HG02798 (cell line): ENCODE measurements around the gene OR5J2.
"Not testable (repeated sequence)": the region's sequence is repeated elsewhere in the genome, so short reads cannot be mapped to it uniquely, and the experiment has no call there.

ENCODE experiments used
- ATAC-seq: cut with Tn5 transposase; IDR thresholded peaks from one replicate; pipeline ENCODE4 v1.9.1; 2021; ENCODE audit warnings: mild to moderate bottlenecking; ENCODE audit not compliant: unreplicated experiment, poor library complexity

The OR5J2 gene

DNA sequence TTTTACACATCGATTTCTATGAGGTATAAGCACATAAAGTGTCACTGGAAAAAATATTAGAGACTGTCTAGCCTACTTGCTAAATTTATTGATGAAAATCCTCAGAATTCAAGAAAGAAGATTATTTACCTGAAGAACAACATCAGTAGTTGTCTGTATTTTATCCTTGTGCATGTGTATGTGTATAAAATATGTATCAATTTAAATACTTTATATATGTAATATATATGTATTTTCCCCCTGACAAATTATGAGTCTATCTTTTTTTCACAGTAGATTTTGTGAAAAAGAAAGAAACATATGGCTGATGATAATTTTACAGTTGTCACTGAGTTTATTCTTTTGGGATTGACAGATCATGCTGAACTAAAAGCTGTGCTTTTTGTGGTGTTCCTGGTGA, at the start of gene OR5J2:
OR5J2 (plus strand) TSS at position 301 of the 400 bp plus-strand sequence; CDS start at position 301, 0 bp downstream.
- ATAC-seq = no peak

DNA sequence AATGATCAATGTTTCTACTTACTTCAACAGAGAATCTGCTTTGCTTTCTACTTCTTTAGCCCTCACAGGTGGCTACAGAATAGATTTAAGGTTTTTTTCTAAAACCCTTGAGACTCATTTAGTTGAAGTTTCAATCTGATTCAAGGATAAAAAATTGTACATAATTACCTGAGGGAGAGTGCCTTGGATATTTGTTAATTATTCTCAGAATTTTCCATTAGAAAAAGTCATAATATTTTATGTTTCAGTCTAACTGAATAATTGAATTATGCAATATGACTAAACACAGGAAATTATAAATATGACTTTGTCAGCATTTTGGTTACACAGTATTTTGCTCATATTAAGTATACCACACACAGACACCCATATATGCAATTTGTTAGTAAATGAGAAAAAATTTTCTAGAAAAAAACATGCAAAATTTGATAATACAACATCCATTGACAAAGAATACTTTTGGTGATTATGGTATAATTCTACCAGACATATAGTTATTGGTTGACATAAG, 36.2 kb upstream of the OR5J2 start, which contains the start of gene OR8J3:
OR8J3 (minus strand) TSS at position 51 of the 511 bp plus-strand sequence. CDS start 2,483 bp downstream, outside the sequence.
- no peak for ATAC-seq

DNA sequence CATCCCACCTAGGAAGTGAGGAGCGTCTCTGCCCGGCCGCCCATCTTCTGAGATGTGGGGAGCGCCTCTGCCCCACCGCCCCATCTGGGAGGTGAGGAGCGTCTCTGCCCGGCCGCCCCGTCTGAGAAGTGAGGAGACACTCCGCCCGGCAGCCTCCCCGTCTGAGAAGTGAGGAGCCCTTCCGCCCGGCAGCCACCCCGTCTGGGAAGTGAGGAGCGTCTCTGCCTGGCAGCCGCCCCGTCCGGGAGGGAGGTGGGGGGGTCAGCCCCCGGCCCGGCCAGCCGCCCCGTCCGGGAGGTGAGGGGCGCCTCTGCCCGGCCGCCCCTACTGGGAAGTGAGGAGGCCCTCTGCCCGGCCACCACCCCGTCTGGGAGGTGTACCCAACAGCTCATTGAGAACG, 32.7 kb upstream of the OR5J2 start:
- not testable (repeated sequence) for ATAC-seq

DNA sequence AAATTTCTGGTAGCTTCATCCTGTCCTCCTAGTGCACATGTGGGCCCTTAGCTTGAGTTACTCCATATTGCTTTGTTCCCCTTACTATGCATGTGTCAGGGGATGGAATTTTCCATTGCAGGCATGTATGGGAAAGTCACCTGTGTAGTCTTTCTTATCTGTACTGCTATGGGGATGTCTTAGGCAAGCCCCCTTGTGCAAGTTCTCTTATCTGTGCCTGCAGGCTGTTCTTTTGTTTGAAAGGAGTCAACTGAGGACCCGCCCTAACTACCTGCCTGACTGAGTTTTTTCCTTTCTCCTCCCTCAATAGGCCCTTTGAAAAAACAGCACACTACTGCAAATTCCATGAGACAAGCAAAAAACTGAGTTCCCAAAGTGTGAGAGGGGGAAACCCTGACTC, 25.0 kb upstream of the OR5J2 start:
- no peak for ATAC-seq

DNA sequence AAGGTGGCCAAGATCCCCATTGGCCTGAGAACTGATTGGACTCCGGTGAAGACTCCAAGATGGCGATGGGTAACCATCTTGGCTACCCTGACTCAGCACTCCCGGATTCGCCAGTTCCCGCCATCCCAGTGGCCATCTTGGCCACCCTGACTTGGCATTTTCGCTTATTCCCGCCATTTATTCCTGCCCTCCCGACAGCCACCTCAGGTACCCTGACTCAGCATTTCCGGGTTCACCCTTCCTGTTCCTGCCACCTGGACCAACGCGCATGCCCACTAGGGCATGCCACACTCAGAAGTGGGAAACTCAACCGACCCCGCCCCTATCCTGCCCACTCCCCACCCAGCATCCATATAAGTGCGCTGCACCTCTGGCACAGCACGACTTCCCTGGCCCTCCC, 24.1 kb upstream of the OR5J2 start:
- no peak for ATAC-seq

DNA sequence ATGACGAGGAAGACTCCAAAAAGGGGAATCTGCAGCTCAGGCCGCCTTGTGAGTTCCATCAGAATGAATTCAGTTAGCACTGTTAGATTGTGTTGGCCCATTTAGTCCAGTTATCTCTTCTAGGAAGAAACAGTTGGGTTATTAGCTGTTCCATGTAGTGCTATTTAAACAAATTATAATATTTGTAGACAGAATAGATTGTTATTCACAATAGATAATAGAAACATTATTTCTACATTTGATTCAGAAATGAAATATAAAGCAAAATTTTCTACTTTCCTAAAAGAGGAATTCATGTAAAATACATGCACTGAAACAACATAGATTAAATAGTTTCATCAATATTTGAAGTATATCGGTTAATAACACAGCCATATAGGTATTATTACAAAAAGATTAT, 16.2 kb upstream of the OR5J2 start, which contains the start of gene OR8K5:
OR8K5 (minus strand) TSS at position 101 of the 400 bp plus-strand sequence; CDS start at position 101, 0 bp downstream.
- ATAC-seq = no peak

DNA sequence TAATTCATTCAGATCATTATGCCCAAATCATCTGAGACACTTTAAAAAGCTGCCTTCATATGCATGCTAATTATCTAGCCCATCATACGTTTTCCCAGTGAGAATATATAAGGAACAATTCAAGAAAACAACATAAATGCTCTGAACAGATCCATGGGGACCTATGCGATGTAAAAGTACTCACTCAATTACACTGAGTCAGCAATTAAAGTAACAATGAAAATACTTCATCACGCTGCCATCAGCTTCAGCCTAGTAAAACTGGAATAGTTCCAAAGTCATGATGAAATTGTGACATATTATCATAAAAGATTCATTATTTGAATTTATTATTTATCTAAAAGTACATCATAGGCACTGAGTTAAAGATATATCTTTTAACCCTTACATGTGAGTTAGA, 12.6 kb upstream of the OR5J2 start:
- ATAC-seq = no peak

DNA sequence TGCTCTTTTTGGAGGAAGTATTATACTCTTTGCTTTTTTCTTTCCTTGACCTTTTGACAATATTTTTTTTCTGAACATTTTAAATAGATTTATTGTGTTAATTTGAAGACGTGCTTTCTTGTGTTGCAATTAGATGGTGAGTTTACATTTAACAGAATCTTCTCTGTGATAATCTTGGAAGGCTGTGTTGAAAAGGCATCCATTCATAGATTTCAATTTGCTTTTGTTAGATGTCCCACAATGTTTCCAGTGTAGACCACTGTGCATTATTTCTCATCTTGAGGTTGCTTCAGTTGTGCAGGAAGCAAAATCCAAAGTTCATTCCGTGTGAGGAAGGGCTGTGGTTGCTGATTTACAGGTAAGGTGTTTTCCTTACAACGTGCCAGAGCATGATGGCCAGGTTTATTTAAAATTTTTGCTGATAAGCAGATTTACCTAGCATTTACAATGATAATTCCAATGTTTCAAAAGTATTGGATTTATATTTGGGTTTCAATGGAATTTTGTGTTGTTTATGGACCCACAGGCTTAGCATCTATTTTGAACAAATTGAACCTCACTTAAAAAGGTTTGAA, 4.1 kb upstream of the OR5J2 start:
- no peak for ATAC-seq

DNA sequence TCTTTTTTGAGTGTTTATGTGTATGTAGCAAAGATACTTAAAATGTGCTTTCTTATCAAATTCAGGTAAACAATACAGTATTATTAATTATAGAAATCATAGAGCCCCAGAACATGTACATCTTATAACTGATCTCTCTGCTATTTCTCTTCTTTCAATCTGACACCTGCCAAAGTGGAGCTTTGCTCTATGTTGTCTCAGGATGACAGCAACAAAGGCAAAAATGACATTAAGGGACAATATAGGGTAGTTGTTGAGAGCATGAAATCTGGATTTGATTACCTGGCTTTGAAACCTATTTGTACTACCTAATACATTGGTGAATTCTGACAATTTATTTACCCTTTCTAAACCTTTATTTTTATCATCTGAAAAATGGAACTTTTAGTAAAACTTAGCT, 7.0 kb downstream of the OR5J2 start:
- ATAC-seq = no peak

DNA sequence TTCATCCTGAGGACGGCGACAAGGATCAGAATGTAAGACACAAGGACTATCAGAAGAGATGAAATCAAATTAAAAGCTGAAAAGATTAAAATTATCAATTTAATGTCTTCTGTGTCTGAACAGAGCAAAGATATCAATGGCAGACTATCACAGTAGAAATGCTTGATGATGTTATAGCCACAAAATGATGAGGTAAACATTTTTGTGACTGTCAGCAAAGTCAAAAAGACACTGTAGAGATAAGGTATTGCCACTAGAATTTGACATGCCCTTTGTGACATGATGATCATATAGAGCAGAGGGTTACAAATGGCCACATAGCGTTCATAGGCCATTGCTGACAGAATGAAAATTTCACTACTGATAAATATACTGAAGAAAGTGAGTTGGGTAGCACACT, 12.2 kb downstream of the OR5J2 start:
- ATAC-seq = no peak

DNA sequence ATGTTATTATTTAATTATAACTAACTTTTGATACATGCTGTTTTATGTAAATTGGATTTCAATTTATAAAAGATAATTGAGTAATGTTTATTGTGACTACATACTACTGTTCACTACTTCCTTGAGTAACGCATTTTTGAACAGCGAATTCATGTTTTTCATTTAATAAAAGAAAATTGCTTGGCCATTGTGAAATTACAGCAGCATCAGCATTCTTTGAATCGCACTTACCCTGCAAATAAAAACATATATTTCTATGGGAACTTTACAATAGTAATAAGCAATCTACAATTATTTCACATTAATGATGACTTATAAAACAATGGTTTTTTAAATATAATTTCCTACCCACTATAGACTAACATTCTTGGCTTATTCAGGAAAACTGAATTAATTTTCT, 20.3 kb downstream of the OR5J2 start:
- no peak for ATAC-seq

DNA sequence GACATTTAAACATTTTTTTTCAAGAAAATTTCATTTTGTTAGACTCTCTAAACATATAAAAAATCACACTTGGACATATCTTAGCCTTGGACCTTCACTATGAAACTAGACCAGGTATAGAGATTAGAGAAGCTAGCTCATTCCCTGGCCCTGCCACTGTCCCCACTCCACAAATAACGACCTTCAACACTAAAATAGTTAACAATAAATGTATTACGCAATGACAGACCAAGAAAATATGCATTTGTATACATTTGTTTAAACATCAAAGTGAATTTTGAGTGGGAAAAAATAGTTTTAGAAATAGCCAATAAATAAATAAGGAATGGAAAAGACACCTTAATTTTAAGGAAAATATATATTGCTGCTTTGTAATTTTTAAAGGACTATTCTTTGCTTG, 20.9 kb downstream of the OR5J2 start:
- ATAC-seq = no peak

DNA sequence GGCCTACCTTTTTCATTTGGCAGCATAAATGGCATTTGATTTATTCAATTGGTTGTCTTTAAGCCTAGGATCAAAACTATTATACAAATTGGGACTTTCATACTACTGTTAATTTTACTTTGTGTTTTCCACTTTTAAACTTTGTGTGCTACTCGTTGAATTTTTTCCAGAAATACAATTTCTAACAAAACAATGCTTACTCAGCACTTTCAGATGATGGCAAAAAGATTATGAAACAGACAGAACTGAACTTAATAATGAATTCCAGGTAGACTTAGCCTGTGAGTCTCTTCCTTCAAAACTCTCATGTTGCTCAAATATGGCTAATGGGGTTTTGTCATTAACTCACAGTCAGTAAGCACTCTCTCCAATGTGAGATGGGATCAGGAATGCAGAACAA, 31.4 kb downstream of the OR5J2 start:
- ATAC-seq = no peak

DNA sequence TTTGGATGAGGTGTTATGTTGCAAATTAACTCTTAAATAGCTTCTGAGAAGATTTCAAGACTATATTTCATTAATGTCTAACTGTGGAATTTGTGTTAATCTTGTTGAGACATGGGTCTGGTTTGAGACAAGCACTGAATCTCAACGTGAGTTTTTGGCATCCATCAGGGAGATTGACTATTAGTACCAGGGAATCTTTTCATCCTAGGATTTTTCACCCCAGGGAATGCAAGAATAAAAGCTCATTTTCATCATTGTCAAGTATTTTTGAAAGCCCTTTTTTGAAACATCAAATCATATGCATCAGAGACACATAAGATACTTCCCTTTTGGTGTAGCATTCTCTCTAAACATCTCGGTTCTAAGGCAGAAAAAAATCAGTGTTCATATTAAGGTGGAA, 38.1 kb downstream of the OR5J2 start:
- ATAC-seq = no peak

DNA sequence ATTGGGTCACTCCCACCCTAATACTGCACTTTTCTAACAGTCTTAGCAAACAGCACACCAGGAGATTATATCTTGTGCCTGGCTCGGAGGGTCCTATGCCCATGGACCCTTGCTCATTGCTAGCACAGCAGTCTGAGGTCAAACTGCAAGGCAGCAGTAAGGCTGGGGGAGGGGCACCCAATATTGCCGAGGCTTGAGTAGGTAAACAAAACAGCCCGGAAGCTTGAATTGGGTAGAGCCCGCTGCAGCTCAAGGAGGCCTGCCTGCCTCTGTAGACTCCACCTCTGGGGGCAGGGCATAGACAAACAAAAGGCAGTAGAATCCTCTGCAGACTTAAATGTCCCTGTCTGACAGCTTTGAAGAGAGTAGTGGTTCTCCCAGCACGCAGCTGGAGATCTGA, 43.3 kb downstream of the OR5J2 start:
- not testable (repeated sequence) for ATAC-seq
